ENCODE results near the gene AMBRA1. TPM values are rescaled to one million over a fixed set of nuclear protein-coding genes. Genes with fewer than 3 reads are reported as not detected.

The AMBRA1 gene
- total and polyA plus RNA-seq, 2 donors (not counting 3 experiments of a cell fraction or from before 2014, with no cell fraction given), result 18.4 to 32.4 TPM

GRCh38 chr11:46628961-46629360 lies 35.1 kb upstream of the AMBRA1 start:
- CTCF ChIA-PET, result interaction anchor here (1.0 kb wide), 1 partner anchor 10 kb away, joined by 4 read pairs; no protein-coding TSS in a partner anchor
- H3K79me2 ChIP-seq (ENCODE audit: control insufficient read depth, insufficient read depth, low read length), result peaks cover 3% of the 10 kb centered on the region
- FAIRE-seq, result no peak
- H3K36me3 ChIP-seq (ENCODE audit: control insufficient read depth in 2 of 2, extremely low read depth in 1 of 2, insufficient read depth in 2 of 2, low read length in 2 of 2), result peaks cover 7 to 8% of the 10 kb centered on the region in 2 experiments
- intact Hi-C loops (cut with micrococcal nuclease) (no loop called here), dilution Hi-C loops (cut with MboI; ENCODE audit: extremely low pct_ligation_motif_present, low sequenced_read_pairs) (no loop called here)
- H2AFZ ChIP-seq (ENCODE audit: low read depth, low read length), result no peak overlapping the region
- no peak overlapping the region for H3K9ac ChIP-seq (replicated peaks; ENCODE audit: extremely low read depth, insufficient read depth, low read length)
- no peaks in the 10 kb centered on the region for H3K27me3 ChIP-seq (ENCODE audit: control insufficient read depth in 2 of 2, insufficient read depth in 2 of 2, low read length in 2 of 2)
- no peak overlapping the region for H3K4me3 ChIP-seq (replicated peaks in 1 of 3; ENCODE audit: insufficient read depth in 1 of 3, low read depth in 1 of 3, low read length in 3 of 3)
- no peak overlapping the region for H3K4me2 ChIP-seq (ENCODE audit: insufficient read depth, low read length)
- POLR2A ChIA-PET, result no interaction called here
- TF ChIP-seq MAX (IDR thresholded peaks at IDR 0.05; ENCODE audit: insufficient read depth, insufficient read length), result no peak
- no peak for TF ChIP-seq FOS (IDR thresholded peaks at IDR 0.05; ENCODE audit: borderline replicate concordance, insufficient read depth, low read length)
- no peak for TF ChIP-seq GATA2 (IDR thresholded peaks at IDR 0.05; ENCODE audit: insufficient read depth, insufficient read length, low read depth, low read length)
- no peak for TF ChIP-seq EZH2 (IDR thresholded peaks at IDR 0.05; ENCODE audit: borderline replicate concordance, low read depth, low read length, severe bottlenecking)
- no peak for TF ChIP-seq CTCF (IDR thresholded peaks at IDR 0.05; ENCODE audit: extremely low read depth in 1 of 2, insufficient read depth in 1 of 2, low read depth in 1 of 2, low read length in 2 of 2)
- no peak for TF ChIP-seq POLR2AphosphoS5 (IDR thresholded peaks at IDR 0.05; ENCODE audit: insufficient read depth, low read depth, low read length)
- no peak for TF ChIP-seq JUN (IDR thresholded peaks at IDR 0.05; ENCODE audit: borderline replicate concordance, insufficient read depth, insufficient read length, low read depth)
- no peak for TF ChIP-seq MYC (IDR thresholded peaks at IDR 0.05; ENCODE audit: low read depth, low read length)
- TF ChIP-seq POLR2A (IDR thresholded peaks at IDR 0.05; ENCODE audit: low read depth, low read length), result no peak
- no peak overlapping the region for H3K27ac ChIP-seq (ENCODE audit: insufficient read depth, low read depth, low read length)
- no peak for DNase-seq (ENCODE audit: low read depth, low spot score)
- no TSS peak for BruUV-seq (replicated peaks)
- no peaks in the 10 kb centered on the region for H3K9me1 ChIP-seq (replicated peaks; ENCODE audit: control insufficient read depth, extremely low read depth, insufficient read depth, low read length)
- H3K4me1 ChIP-seq (ENCODE audit: control insufficient read depth, extremely low read depth, insufficient read depth, low read length), result no peaks in the 10 kb centered on the region
- no peaks in the 10 kb centered on the region for H4K20me1 ChIP-seq (replicated peaks; ENCODE audit: control insufficient read depth, extremely low read depth, insufficient read depth, low read length)
- H3K9me3 ChIP-seq (replicated peaks; ENCODE audit: control insufficient read depth, insufficient read depth, low read length), result no peaks in the 10 kb centered on the region
